Posterior cingulate gyrus (tissue), 11 donors: Measurements from ENCODE around the gene BPIFA3.
"Not testable (repeated sequence)": the region's sequence is repeated elsewhere in the genome, so short reads cannot be mapped to it uniquely, and the experiment has no call there.

ENCODE experiments used
- DNase-seq, 10 donors: peaks; one replicate each; pipeline versions ENCODE4 v3.0.0 to v3.0.0-alpha.2; 2020 to 2021; ENCODE audit warnings: mixed read lengths in 3 of 10
- intact Hi-C: fragments of 100-400 bp; cut with DNase I; formaldehyde crosslinking; loops from one replicate; pipeline ENCODE4 v1.15.1; 2023

BPIFA3 gene

GRCh38 chr20:33217052-33217451 lies at the start of gene BPIFA3:
BPIFA3 (plus strand) TSS chr20:33217352; CDS start chr20:33217537, 185 bp downstream.
- intact Hi-C loops, result loop anchor here (10.0 kb wide), 1 partner anchor 202 kb away; no protein-coding TSS in a partner anchor
- no peak for DNase-seq

GRCh38 chr20:33167859-33168258 lies 49.3 kb upstream of the BPIFA3 start, which contains the start of gene BPIFA2:
BPIFA2 (plus strand) TSS chr20:33168159; CDS start chr20:33169146, 987 bp downstream.
- intact Hi-C loops, result no loop called here

GRCh38 chr20:33169176-33169794 lies 47.9 kb upstream of the BPIFA3 start:
- DNase-seq, result no peak
- intact Hi-C loops, result no loop called here

More at GRCh38 chr20:33167859-33168258, 49.3 kb upstream of the BPIFA3 start, which contains the start of gene BPIFA2:
- DNase-seq, result no peak

GRCh38 chr20:33172781-33173180 lies 44.4 kb upstream of the BPIFA3 start:
- DNase-seq, result no peak
- intact Hi-C loops, result no loop called here

- intact Hi-C loops, result no loop called here
- no peak for DNase-seq
These were observed 42.0 kb upstream of the BPIFA3 start for GRCh38 chr20:33175123-33175522.

- intact Hi-C loops, result no loop called here
- no peak for DNase-seq
These were observed 41.1 kb upstream of the BPIFA3 start for GRCh38 chr20:33176101-33176500.

GRCh38 chr20:33177866-33178265 lies 39.3 kb upstream of the BPIFA3 start:
- intact Hi-C loops, result no loop called here
- DNase-seq, result no peak

GRCh38 chr20:33178726-33179125 lies 38.4 kb upstream of the BPIFA3 start:
- DNase-seq, result no peak
- intact Hi-C loops, result no loop called here

GRCh38 chr20:33180169-33180568 lies 37.0 kb upstream of the BPIFA3 start:
- intact Hi-C loops, result no loop called here
- DNase-seq, result no peak

- intact Hi-C loops, result no loop called here
- DNase-seq, result no peak
These were observed 35.6 kb upstream of the BPIFA3 start for GRCh38 chr20:33181482-33182093.

GRCh38 chr20:33183312-33183711 lies 33.8 kb upstream of the BPIFA3 start:
- intact Hi-C loops, result no loop called here

GRCh38 chr20:33185031-33185590 lies 32.0 kb upstream of the BPIFA3 start:
- intact Hi-C loops, DNase-seq: not testable (repeated sequence)

More at GRCh38 chr20:33183312-33183711, 33.8 kb upstream of the BPIFA3 start:
- no peak for DNase-seq

- intact Hi-C loops, result no loop called here
- DNase-seq, result no peak
These were observed 29.7 kb upstream of the BPIFA3 start for GRCh38 chr20:33187491-33187890.

- no peak for DNase-seq
- intact Hi-C loops, result no loop called here
These were observed 28.7 kb upstream of the BPIFA3 start for GRCh38 chr20:33188421-33188820.

GRCh38 chr20:33191484-33191883 lies 25.7 kb upstream of the BPIFA3 start:
- no peak for DNase-seq
- intact Hi-C loops, result no loop called here

GRCh38 chr20:33191955-33192354 lies 25.2 kb upstream of the BPIFA3 start:
- intact Hi-C loops, result no loop called here

GRCh38 chr20:33192912-33193501 lies 24.1 kb upstream of the BPIFA3 start:
- intact Hi-C loops, result no loop called here
- no peak for DNase-seq

More at GRCh38 chr20:33191955-33192354, 25.2 kb upstream of the BPIFA3 start:
- no peak for DNase-seq

GRCh38 chr20:33199026-33199425 lies 18.1 kb upstream of the BPIFA3 start:
- intact Hi-C loops, result no loop called here
- DNase-seq, result no peak

- no peak for DNase-seq
- intact Hi-C loops, result no loop called here
These were observed 14.7 kb upstream of the BPIFA3 start for GRCh38 chr20:33202451-33202850.

GRCh38 chr20:33203444-33203843 lies 13.7 kb upstream of the BPIFA3 start:
- intact Hi-C loops, result no loop called here
- DNase-seq, result no peak

- peak in 6 of 10 donors; percentile 23 to 90 (median 56) for DNase-seq
- intact Hi-C loops, result loop anchor here (10.0 kb wide), 1 partner anchor 195 kb away; no protein-coding TSS in a partner anchor
These were observed 7.4 kb upstream of the BPIFA3 start for GRCh38 chr20:33209789-33210188.
